Activated T-cell treated with anti-CD3 and anti-CD28 coated beads, Interleukin-2, amount 50 U/mL, for 24 hours (primary cell): ENCODE measurements around the gene CCDC93.

Source experiments
- DNase-seq: peaks from one replicate; pipeline ENCODE4 v3.0.0-alpha.2; 2020
- H3K27ac Mint-ChIP-seq: 2 replicates; pipeline ENCODE4 v1.8.0; 2020; ENCODE audit warnings: mild to moderate bottlenecking, mixed read lengths
- H3K27me3 Mint-ChIP-seq: 2 replicates; pipeline ENCODE4 v1.8.0; 2020; ENCODE audit warnings: mixed read lengths
- H3K36me3 Mint-ChIP-seq: 2 replicates; pipeline ENCODE4 v1.8.0; 2020; ENCODE audit warnings: low read depth, mixed read lengths
- H3K4me1 Mint-ChIP-seq: 2 replicates; pipeline ENCODE4 v1.8.0; 2020; ENCODE audit warnings: low read depth, mixed read lengths
- H3K4me3 Mint-ChIP-seq: 2 replicates; pipeline ENCODE4 v1.8.0; 2020; ENCODE audit warnings: mild to moderate bottlenecking, moderate library complexity, mixed read lengths
- H3K9me3 Mint-ChIP-seq: 2 replicates; pipeline ENCODE4 v1.8.0; 2020; ENCODE audit warnings: mixed read lengths

The CCDC93 gene

GRCh38 chr2:118013724-118014491 lies at the start of gene CCDC93:
TSS of gene CCDC93 (minus strand) at chr2:118014070. CDS start at chr2:118013995, 75 bp downstream.
- Mint-ChIP-seq H3K4me1 (peaks cover 46% of the 10 kb centered on the region), H3K9me3 (no peaks in the 10 kb centered on the region), H3K4me3 (peak within 1 kb of the TSS; percentile 85), H3K36me3 (peaks cover 24% of the 10 kb centered on the region), H3K27ac (peak within 1 kb of the TSS; percentile 93), H3K27me3 (no peaks in the 10 kb centered on the region)
- DNase-seq: peak; percentile 93

- no peak overlapping the region for H3K27ac Mint-ChIP-seq
- no peaks in the 10 kb centered on the region for H3K36me3 Mint-ChIP-seq
- no peak for DNase-seq
- H3K27me3 Mint-ChIP-seq: peaks cover 46% of the 10 kb centered on the region
- no peaks in the 10 kb centered on the region for H3K9me3 Mint-ChIP-seq
- H3K4me3 Mint-ChIP-seq: no peak overlapping the region
- H3K4me1 Mint-ChIP-seq: peaks cover 11% of the 10 kb centered on the region
Measured at GRCh38 chr2:118062669-118063068, 48.8 kb upstream of the CCDC93 start.

GRCh38 chr2:118062048-118062447 lies 48.2 kb upstream of the CCDC93 start:
- H3K27me3 Mint-ChIP-seq: peaks cover 48% of the 10 kb centered on the region

GRCh38 chr2:118061135-118061955 lies 47.5 kb upstream of the CCDC93 start:
- H3K27me3 Mint-ChIP-seq: peaks cover 49% of the 10 kb centered on the region

More at GRCh38 chr2:118062048-118062447, 48.2 kb upstream of the CCDC93 start:
- no peaks in the 10 kb centered on the region for H3K36me3 Mint-ChIP-seq
- peaks cover 11% of the 10 kb centered on the region for H3K4me1 Mint-ChIP-seq
- H3K27ac Mint-ChIP-seq: no peak overlapping the region
- no peak overlapping the region for H3K4me3 Mint-ChIP-seq
- no peak for DNase-seq
- no peaks in the 10 kb centered on the region for H3K9me3 Mint-ChIP-seq

GRCh38 chr2:118059919-118060478 lies 46.1 kb upstream of the CCDC93 start:
- Mint-ChIP-seq H3K27ac (peak overlapping the region; percentile 17), H3K4me1 (peaks cover 11% of the 10 kb centered on the region), H3K36me3 (no peaks in the 10 kb centered on the region), H3K27me3 (peaks cover 52% of the 10 kb centered on the region), H3K9me3 (no peaks in the 10 kb centered on the region), H3K4me3 (no peak overlapping the region)
- DNase-seq: no peak

More at GRCh38 chr2:118061135-118061955, 47.5 kb upstream of the CCDC93 start:
- no peaks in the 10 kb centered on the region for H3K36me3 Mint-ChIP-seq
- no peak overlapping the region for H3K4me3 Mint-ChIP-seq
- DNase-seq: no peak
- peaks cover 11% of the 10 kb centered on the region for H3K4me1 Mint-ChIP-seq
- no peaks in the 10 kb centered on the region for H3K9me3 Mint-ChIP-seq
- no peak overlapping the region for H3K27ac Mint-ChIP-seq

- H3K9me3 Mint-ChIP-seq: no peaks in the 10 kb centered on the region
- H3K4me3 Mint-ChIP-seq: no peak overlapping the region
- no peaks in the 10 kb centered on the region for H3K36me3 Mint-ChIP-seq
- no peak overlapping the region for H3K27ac Mint-ChIP-seq
- peaks cover 11% of the 10 kb centered on the region for H3K4me1 Mint-ChIP-seq
- no peak for DNase-seq
- peaks cover 53% of the 10 kb centered on the region for H3K27me3 Mint-ChIP-seq
Measured at GRCh38 chr2:118058951-118059350, 45.1 kb upstream of the CCDC93 start.

- Mint-ChIP-seq H3K9me3 (no peaks in the 10 kb centered on the region), H3K27me3 (peaks cover 51% of the 10 kb centered on the region), H3K4me1 (peaks cover 11% of the 10 kb centered on the region), H3K27ac (no peak overlapping the region), H3K4me3 (no peak overlapping the region), H3K36me3 (no peaks in the 10 kb centered on the region)
- DNase-seq: no peak
Measured at GRCh38 chr2:118056801-118057200, 42.9 kb upstream of the CCDC93 start.

GRCh38 chr2:118056165-118056534 lies 42.3 kb upstream of the CCDC93 start:
- DNase-seq: no peak
- no peak overlapping the region for H3K4me3 Mint-ChIP-seq
- no peak overlapping the region for H3K27ac Mint-ChIP-seq
- H3K27me3 Mint-ChIP-seq: peaks cover 48% of the 10 kb centered on the region
- no peaks in the 10 kb centered on the region for H3K9me3 Mint-ChIP-seq
- H3K4me1 Mint-ChIP-seq: peaks cover 11% of the 10 kb centered on the region
- no peaks in the 10 kb centered on the region for H3K36me3 Mint-ChIP-seq

- Mint-ChIP-seq H3K4me1 (peaks cover 9% of the 10 kb centered on the region), H3K36me3 (no peaks in the 10 kb centered on the region), H3K27ac (no peak overlapping the region), H3K9me3 (no peaks in the 10 kb centered on the region), H3K4me3 (no peak overlapping the region), H3K27me3 (peaks cover 46% of the 10 kb centered on the region)
- DNase-seq: no peak
Measured at GRCh38 chr2:118055512-118056164, 41.8 kb upstream of the CCDC93 start.

GRCh38 chr2:118054213-118055008 lies 40.5 kb upstream of the CCDC93 start:
- Mint-ChIP-seq H3K27me3 (peaks cover 51% of the 10 kb centered on the region), H3K9me3 (no peaks in the 10 kb centered on the region), H3K4me3 (no peak overlapping the region), H3K36me3 (no peaks in the 10 kb centered on the region), H3K27ac (no peak overlapping the region), H3K4me1 (no peaks in the 10 kb centered on the region)
- no peak for DNase-seq

- no peak for DNase-seq
- no peak overlapping the region for H3K4me3 Mint-ChIP-seq
- H3K27me3 Mint-ChIP-seq: peaks cover 53% of the 10 kb centered on the region
- H3K9me3 Mint-ChIP-seq: no peaks in the 10 kb centered on the region
- H3K4me1 Mint-ChIP-seq: no peaks in the 10 kb centered on the region
- H3K27ac Mint-ChIP-seq: no peak overlapping the region
- no peaks in the 10 kb centered on the region for H3K36me3 Mint-ChIP-seq
Measured at GRCh38 chr2:118053681-118054080, 39.8 kb upstream of the CCDC93 start.

GRCh38 chr2:118052474-118052873 lies 38.6 kb upstream of the CCDC93 start:
- no peaks in the 10 kb centered on the region for H3K9me3 Mint-ChIP-seq
- H3K27me3 Mint-ChIP-seq: peaks cover 56% of the 10 kb centered on the region
- H3K4me1 Mint-ChIP-seq: no peaks in the 10 kb centered on the region
- H3K36me3 Mint-ChIP-seq: no peaks in the 10 kb centered on the region
- no peak overlapping the region for H3K4me3 Mint-ChIP-seq
- DNase-seq: no peak
- H3K27ac Mint-ChIP-seq: no peak overlapping the region

- Mint-ChIP-seq H3K27me3 (peaks cover 57% of the 10 kb centered on the region), H3K9me3 (no peaks in the 10 kb centered on the region), H3K36me3 (no peaks in the 10 kb centered on the region), H3K4me3 (no peak overlapping the region), H3K4me1 (no peaks in the 10 kb centered on the region), H3K27ac (no peak overlapping the region)
- DNase-seq: no peak
Measured at GRCh38 chr2:118051826-118052358, 38.0 kb upstream of the CCDC93 start.
